NT2/D1 (cell line): Measurements from ENCODE around the gene ATXN2.

Experiments used
- DNase-seq: peaks from one replicate; pipeline ENCODE4 v3.0.0-alpha.2; 2011; ENCODE audit warnings: low read depth, low spot score
- H3K27me3 ChIP-seq: 2 replicates; pipeline ENCODE4 v1.6.0; 2011; ENCODE audit warnings: mild to moderate bottlenecking; ENCODE audit not compliant: insufficient read length, insufficient read depth
- H3K36me3 ChIP-seq: 2 replicates; pipeline ENCODE4 v1.6.1; 2011; ENCODE audit warnings: mild to moderate bottlenecking, low read length, mixed read lengths; ENCODE audit not compliant: insufficient read depth, insufficient read length
- H3K4me1 ChIP-seq: 2 replicates; pipeline ENCODE4 v1.5.1; 2011; ENCODE audit not compliant: insufficient read depth, insufficient read length
- H3K4me3 ChIP-seq: 2 replicates; pipeline ENCODE4 v1.5.1; 2011; ENCODE audit warnings: low read depth; ENCODE audit not compliant: insufficient read length
- H3K9ac ChIP-seq: 2 replicates; pipeline ENCODE4 v1.6.0; 2011; ENCODE audit warnings: low read depth; ENCODE audit not compliant: insufficient read length
- H3K9me3 ChIP-seq: 2 replicates; pipeline ENCODE4 v1.5.1; 2011; ENCODE audit warnings: mild to moderate bottlenecking, low read length; ENCODE audit not compliant: insufficient read depth
- SUZ12 ChIP-seq: IDR thresholded peaks from 2 replicates; pipeline ENCODE4 v1.6.1; 2011; ENCODE audit not compliant: insufficient read length, insufficient read depth; ENCODE audit errors: extremely low read depth
- YY1 ChIP-seq: IDR thresholded peaks from 2 replicates; pipeline ENCODE4 v1.6.1; 2011; ENCODE audit not compliant: insufficient read length, insufficient read depth
- ZNF274 ChIP-seq: IDR thresholded peaks from 2 replicates; pipeline ENCODE4 v1.6.1; 2011; ENCODE audit warnings: mild to moderate bottlenecking, low read depth, low read length

The ATXN2 gene, protein sequence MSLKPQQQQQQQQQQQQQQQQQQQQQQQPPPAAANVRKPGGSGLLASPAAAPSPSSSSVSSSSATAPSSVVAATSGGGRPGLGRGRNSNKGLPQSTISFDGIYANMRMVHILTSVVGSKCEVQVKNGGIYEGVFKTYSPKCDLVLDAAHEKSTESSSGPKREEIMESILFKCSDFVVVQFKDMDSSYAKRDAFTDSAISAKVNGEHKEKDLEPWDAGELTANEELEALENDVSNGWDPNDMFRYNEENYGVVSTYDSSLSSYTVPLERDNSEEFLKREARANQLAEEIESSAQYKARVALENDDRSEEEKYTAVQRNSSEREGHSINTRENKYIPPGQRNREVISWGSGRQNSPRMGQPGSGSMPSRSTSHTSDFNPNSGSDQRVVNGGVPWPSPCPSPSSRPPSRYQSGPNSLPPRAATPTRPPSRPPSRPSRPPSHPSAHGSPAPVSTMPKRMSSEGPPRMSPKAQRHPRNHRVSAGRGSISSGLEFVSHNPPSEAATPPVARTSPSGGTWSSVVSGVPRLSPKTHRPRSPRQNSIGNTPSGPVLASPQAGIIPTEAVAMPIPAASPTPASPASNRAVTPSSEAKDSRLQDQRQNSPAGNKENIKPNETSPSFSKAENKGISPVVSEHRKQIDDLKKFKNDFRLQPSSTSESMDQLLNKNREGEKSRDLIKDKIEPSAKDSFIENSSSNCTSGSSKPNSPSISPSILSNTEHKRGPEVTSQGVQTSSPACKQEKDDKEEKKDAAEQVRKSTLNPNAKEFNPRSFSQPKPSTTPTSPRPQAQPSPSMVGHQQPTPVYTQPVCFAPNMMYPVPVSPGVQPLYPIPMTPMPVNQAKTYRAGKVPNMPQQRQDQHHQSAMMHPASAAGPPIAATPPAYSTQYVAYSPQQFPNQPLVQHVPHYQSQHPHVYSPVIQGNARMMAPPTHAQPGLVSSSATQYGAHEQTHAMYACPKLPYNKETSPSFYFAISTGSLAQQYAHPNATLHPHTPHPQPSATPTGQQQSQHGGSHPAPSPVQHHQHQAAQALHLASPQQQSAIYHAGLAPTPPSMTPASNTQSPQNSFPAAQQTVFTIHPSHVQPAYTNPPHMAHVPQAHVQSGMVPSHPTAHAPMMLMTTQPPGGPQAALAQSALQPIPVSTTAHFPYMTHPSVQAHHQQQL

GRCh38 chr12:111598637-111599452 is at the start of gene ATXN2:
Gene ATXN2, minus strand, starts transcription at chr12:111599315. Its CDS starts 281 bp downstream, at chr12:111599034.
- no peaks in the 10 kb centered on the region for H3K27me3 ChIP-seq
- H3K4me1 ChIP-seq = no peaks in the 10 kb centered on the region
- TF ChIP-seq SUZ12 = no peak
- TF ChIP-seq ZNF274 = no peak
- no peak for TF ChIP-seq YY1
- H3K9ac ChIP-seq = peak within 1 kb of the TSS; percentile 98
- no peak for DNase-seq
- H3K9me3 ChIP-seq = no peaks in the 10 kb centered on the region
- peak within 1 kb of the TSS; percentile 99 for H3K4me3 ChIP-seq
- peaks cover 4% of the 10 kb centered on the region for H3K36me3 ChIP-seq

DNA sequence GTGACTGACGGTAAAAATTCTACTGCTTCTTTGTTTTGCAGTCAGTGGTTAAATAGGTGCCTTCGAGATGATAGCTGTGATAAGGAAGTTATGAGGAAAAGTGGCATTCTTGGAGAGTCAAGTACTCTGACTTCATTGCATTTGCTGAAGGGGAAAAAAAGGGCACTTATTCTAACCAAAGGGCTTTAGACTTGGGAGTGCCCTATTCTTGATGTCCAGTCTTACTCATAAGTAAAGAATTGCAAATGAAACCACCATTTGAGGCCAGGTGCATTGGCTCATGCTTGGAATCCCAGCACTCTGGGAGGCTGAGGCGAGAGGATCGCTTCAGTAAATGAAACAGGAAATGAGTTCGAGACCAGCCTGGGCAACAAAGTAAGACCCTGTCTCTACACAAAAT is 46.3 kb upstream of the ATXN2 start:
- Histone ChIP-seq H3K4me3 (no peak overlapping the region), H3K36me3 (peaks cover 64% of the 10 kb centered on the region), H3K9ac (no peak overlapping the region), H3K27me3 (no peaks in the 10 kb centered on the region), H3K9me3 (no peaks in the 10 kb centered on the region), H3K4me1 (peaks cover 8% of the 10 kb centered on the region)
- TF ChIP-seq SUZ12 (no peak), YY1 (no peak), ZNF274 (no peak)
- no peak for DNase-seq

GRCh38 chr12:111643427-111643826 is 44.3 kb upstream of the ATXN2 start:
- Histone ChIP-seq H3K9ac (no peak overlapping the region), H3K27me3 (no peaks in the 10 kb centered on the region), H3K4me1 (peaks cover 8% of the 10 kb centered on the region), H3K9me3 (no peaks in the 10 kb centered on the region), H3K4me3 (no peak overlapping the region), H3K36me3 (peaks cover 48% of the 10 kb centered on the region)
- no peak for DNase-seq
- no peak for TF ChIP-seq YY1
- no peak for TF ChIP-seq SUZ12
- no peak for TF ChIP-seq ZNF274

DNA sequence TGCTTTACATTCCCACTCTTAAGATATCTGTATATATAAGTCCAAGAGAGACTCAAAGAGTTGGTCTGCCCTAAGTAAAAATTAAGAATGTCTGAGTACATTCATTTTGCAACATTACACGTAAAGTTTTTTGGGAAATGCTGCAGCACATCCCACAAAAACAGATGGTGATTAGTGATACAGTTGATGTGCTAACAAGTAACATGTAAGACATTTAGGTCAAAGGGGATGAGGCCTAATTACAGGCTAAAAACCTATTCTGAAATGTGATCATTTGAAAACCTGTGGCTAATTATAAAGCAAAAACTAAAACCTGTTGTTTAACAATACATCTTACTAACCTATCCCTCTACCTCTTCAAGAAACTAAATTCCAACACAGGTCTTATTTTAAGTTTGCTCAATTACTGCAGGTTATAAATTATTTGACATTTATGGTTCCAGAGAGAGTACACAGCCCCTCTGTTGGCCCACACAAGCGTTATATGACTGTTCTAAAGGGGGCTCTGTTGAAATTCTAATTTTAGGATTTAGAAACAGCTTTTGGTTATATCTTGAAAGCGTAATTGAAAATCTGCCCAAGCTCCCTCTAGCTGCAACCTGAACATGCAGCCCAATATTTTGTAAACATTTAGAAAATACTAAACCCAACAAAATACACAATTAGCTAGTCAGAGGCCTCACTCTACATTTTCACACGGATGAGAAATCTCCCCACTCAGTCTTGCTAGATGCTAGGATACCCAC is 43.7 kb upstream of the ATXN2 start:
- H3K4me3 ChIP-seq = no peak overlapping the region
- no peak for DNase-seq
- H3K27me3 ChIP-seq = no peaks in the 10 kb centered on the region
- H3K4me1 ChIP-seq = peaks cover 8% of the 10 kb centered on the region
- no peaks in the 10 kb centered on the region for H3K9me3 ChIP-seq
- no peak for TF ChIP-seq ZNF274
- TF ChIP-seq SUZ12 = no peak
- no peak for TF ChIP-seq YY1
- H3K9ac ChIP-seq = no peak overlapping the region
- H3K36me3 ChIP-seq = peaks cover 48% of the 10 kb centered on the region

- Histone ChIP-seq H3K36me3 (peaks cover 27% of the 10 kb centered on the region), H3K4me1 (peaks cover 14% of the 10 kb centered on the region), H3K27me3 (no peaks in the 10 kb centered on the region), H3K9ac (no peak overlapping the region), H3K9me3 (no peaks in the 10 kb centered on the region), H3K4me3 (no peak overlapping the region)
- TF ChIP-seq SUZ12 = no peak
- TF ChIP-seq YY1 = no peak
- TF ChIP-seq ZNF274 = no peak
- no peak for DNase-seq
Measured at GRCh38 chr12:111640506-111640905, 41.4 kb upstream of the ATXN2 start.

DNA sequence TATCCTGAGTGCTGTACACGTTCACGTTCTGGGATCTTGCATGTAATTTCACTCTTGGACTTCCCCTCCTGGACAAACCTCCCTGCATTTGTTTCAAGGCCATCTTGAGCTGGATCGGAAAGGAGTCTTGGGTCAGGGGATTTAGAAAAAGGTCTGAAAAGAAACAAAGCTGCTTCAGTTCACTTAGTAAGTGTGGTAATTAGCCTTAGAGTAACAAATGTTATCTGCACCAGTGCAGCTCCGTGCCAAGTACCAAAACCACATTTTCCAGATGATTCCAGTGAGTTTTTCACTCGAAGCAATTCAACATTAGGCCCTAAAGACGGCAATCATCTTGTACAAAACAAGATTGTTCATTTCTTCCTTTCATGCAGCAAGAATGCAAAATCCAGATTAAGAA is 39.4 kb upstream of the ATXN2 start:
- H3K4me1 ChIP-seq = peaks cover 9% of the 10 kb centered on the region
- no peak overlapping the region for H3K4me3 ChIP-seq
- TF ChIP-seq YY1 (no peak), SUZ12 (no peak), ZNF274 (no peak)
- H3K9me3 ChIP-seq = no peaks in the 10 kb centered on the region
- peaks cover 13% of the 10 kb centered on the region for H3K36me3 ChIP-seq
- DNase-seq = no peak
- H3K9ac ChIP-seq = no peak overlapping the region
- no peaks in the 10 kb centered on the region for H3K27me3 ChIP-seq
